H1 (cell line): Measurements from ENCODE around the gene RARB. TPM values are rescaled to one million over a fixed set of nuclear protein-coding genes. Genes with fewer than 3 reads are reported as not detected.

Experiments
- ATF2 ChIP-seq: IDR thresholded peaks from 2 replicates; pipeline ENCODE4 v1.6.1; 2012; ENCODE audit warnings: low read length, inconsistent platforms
- CEBPB ChIP-seq: IDR thresholded peaks from 2 replicates; pipeline ENCODE4 v1.6.1; 2012; ENCODE audit warnings: low read depth, low read length
- HDAC6 ChIP-seq: IDR thresholded peaks from one replicate; pipeline ENCODE4 v1.7.1; 2012; ENCODE audit warnings: low read depth, mild to moderate bottlenecking, inconsistent platforms, low read length, moderate library complexity
- KDM5A ChIP-seq: fragments of 200-600 bp; IDR thresholded peaks from 2 replicates; pipeline ENCODE4 v1.7.1; 2012; ENCODE audit warnings: mild to moderate bottlenecking, low read length, inconsistent platforms, mixed read lengths
- POU5F1 ChIP-seq: IDR thresholded peaks from 2 replicates; pipeline ENCODE4 v1.6.1; 2011; ENCODE audit warnings: low read depth, mild to moderate bottlenecking, low read length, moderate library complexity
- SAP30 ChIP-seq: fragments of 300-600 bp; sonication (generic); IDR thresholded peaks from 2 replicates; pipeline ENCODE4 v1.7.1; 2012; ENCODE audit warnings: low read length, moderate library complexity, mild to moderate bottlenecking, inconsistent platforms; ENCODE audit not compliant: insufficient read depth, insufficient replicate concordance
- SIN3A ChIP-seq, 2 experiments: IDR thresholded peaks in 1 of 2; conservative IDR thresholded peaks in 1 of 2; 2 replicates each; pipeline ENCODE4 v1.6.1; 2011 to 2012; ENCODE audit warnings: low read length in 2 of 2, improper control_type of control experiment in 1 of 2, low read depth in 1 of 2, mild to moderate bottlenecking in 1 of 2
- polyA plus RNA-seq, 7 experiments: library from polyadenylated mRNA; depleted of rRNA in 3 of 7; stranded (reverse) in 5 of 7; unstranded in 2 of 7; fragments of >200 nt in 5 of 7; fragments of 200-250 nt in 2 of 7; gene quantifications; 1 replicate in 5 of 7; 2 replicates in 1 of 7; 4 replicates in 1 of 7; pipeline versions ENCODE4 v1.2.1 to v1.2.3, GENCODE V29; 2011 to 2013; ENCODE audit warnings: missing spikeins in 2 of 7, mixed read lengths in 2 of 7
- total RNA-seq: library from RNA; stranded (reverse); fragmentation: NEBNext Ultra II Directional; extraction: Animal tissue kit (Norgen Biotek cat#: 25700); gene quantifications from 2 replicates; pipeline ENCODE4 v1.2.1, GENCODE V29; 2021

RARB gene
- total and polyA plus RNA-seq, 2 of the 8 experiments (the other 6 are each of a cell fraction or from before 2014, with no cell fraction given) = 0.15 to 0.22 TPM

DNA sequence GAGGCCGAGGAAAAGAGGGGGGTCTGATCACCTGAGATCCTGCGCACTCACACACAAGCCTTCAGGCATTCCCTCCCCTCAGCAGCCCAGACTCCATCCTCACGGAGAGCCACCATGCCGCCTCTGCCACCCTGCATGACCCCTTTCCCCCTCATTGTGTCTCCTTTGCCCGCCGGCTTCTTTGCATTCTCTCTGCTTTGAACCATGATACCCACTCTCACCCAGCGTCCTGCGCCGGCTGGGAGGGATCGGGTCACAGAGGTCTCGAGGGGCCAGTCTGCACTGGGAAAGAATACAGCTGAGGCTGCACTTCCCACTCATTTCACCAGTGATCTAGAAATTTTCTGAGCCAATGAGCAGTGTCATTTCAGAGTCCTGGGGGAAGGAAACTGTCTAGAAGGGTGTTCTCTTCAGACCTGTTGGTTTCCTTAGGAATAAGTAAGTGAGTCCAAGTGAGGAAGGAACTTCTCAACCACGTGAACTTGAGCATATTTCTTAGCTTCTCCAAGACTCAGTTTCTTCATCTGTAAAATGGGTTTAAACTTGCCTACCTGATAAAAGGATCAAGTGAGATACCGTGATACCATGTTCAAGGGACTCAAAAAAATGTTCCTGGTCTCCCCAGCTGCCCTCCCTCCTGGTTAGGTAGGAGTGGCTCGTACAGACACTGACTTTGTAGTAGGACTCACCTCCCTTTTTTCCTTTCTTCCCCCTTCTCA, 139.9 kb downstream of the RARB start (continued):
- TF ChIP-seq ATF2 = no peak
- TF ChIP-seq HDAC6 = no peak
- no peak for TF ChIP-seq POU5F1
- TF ChIP-seq KDM5A = no peak
- no peak for TF ChIP-seq CEBPB
- no peak for TF ChIP-seq SAP30
- no peak for TF ChIP-seq SIN3A (conservative IDR thresholded peaks at IDR 0.05 in 1 of 2, IDR thresholded peaks at IDR 0.05 in 1 of 2; ENCODE audit: low read depth in 1 of 2, low read length in 2 of 2)
